SH-SY5Y (cell line): ENCODE data around the gene HNRNPUL2.

Source experiments
- GATA2 ChIP-seq: IDR thresholded peaks from 2 replicates; pipeline ENCODE4 v1.6.1; 2011; ENCODE audit warnings: mild to moderate bottlenecking, low read depth, low read length
- GATA3 ChIP-seq: IDR thresholded peaks from 2 replicates; pipeline ENCODE4 v1.6.1; 2011; ENCODE audit warnings: low read depth, mild to moderate bottlenecking, low read length, moderate library complexity

DNA sequence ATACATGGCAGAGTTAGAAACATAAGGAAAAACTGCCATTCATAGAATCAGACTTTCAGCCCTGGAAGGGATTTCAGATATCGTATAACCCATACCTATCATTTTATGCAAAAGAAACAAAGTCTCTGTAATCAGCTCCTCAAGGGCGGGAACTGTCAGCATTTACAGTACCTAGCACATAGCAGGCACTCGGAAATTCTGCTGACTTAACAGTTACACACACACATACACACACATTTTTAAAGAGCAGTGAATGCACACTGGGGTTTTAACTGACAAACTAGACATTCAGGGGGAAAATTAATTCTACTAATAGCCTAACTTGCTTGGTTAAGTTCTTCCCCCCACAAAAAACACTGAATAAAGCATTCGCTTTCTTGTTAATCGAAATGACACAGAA, 11.1 kb downstream of the HNRNPUL2 start:
- TF ChIP-seq GATA2: no peak
- TF ChIP-seq GATA3: no peak
